HEK293 (cell line): ENCODE data around the gene LYPD6B.

Experiments used
- CTCF ChIA-PET: fragments of 350-600 bp; formaldehyde crosslinking; extraction: SDS; loops from one replicate; lab custom pipeline; 2021; ENCODE audit warnings: antibody characterized with exemption; lab: Yijun Ruan, JAX
- POLR2A ChIA-PET: fragments of 300-600 bp; formaldehyde crosslinking; extraction: SDS; loops from one replicate; lab custom pipeline; 2020; ENCODE audit warnings: antibody characterized with exemption, inconsistent platforms; lab: Yijun Ruan, JAX
- H3K27ac ChIP-seq: fragments of 200-500 bp; sonication (Bioruptor generic); 2 replicates; pipeline ENCODE4 v1.5.1; 2014; ENCODE audit warnings: low read depth, low read length, control low read depth, inconsistent platforms; ENCODE audit errors: extremely low read depth
- H3K36me3 ChIP-seq, 2 experiments: fragments of 200-500 bp in 1 of 2; sonication (Bioruptor generic) in 1 of 2; 1 replicate in 1 of 2; 2 replicates in 1 of 2; pipeline ENCODE4 v1.5.1; 2014 to 2017; ENCODE audit warnings: inconsistent platforms in 2 of 2, low read length in 2 of 2; ENCODE audit not compliant: control insufficient read depth in 2 of 2, insufficient read depth in 1 of 2
- H3K4me1 ChIP-seq: fragments of 200-500 bp; sonication (Bioruptor generic); 2 replicates; pipeline ENCODE4 v1.5.1; 2014; ENCODE audit warnings: mild to moderate bottlenecking, low read length, inconsistent platforms; ENCODE audit not compliant: control insufficient read depth, insufficient read depth
- H3K4me3 ChIP-seq: 2 replicates; pipeline ENCODE4 v1.5.1; 2011; ENCODE audit warnings: low read depth, mild to moderate bottlenecking, control low read depth, low read length, moderate library complexity
- H3K9me3 ChIP-seq: fragments of 200-500 bp; sonication (Bioruptor generic); 2 replicates; pipeline ENCODE4 v1.5.1; 2014; ENCODE audit warnings: low read depth, low read length, inconsistent platforms; ENCODE audit not compliant: control insufficient read depth, insufficient read depth
- GLI2 ChIP-seq: fragments of 450-650 bp; formaldehyde crosslinking; IDR thresholded peaks from 2 replicates; pipeline ENCODE4; 2017; ENCODE audit warnings: missing biosample characterization, missing genetic modification characterization, low read depth, borderline replicate concordance
- KLF10 ChIP-seq: fragments of 450-650 bp; IDR thresholded peaks from 2 replicates; pipeline ENCODE4 v1.5.1; 2018; ENCODE audit warnings: missing biosample characterization, mild to moderate bottlenecking, missing genetic modification characterization
- MZF1 ChIP-seq: fragments of 450-650 bp; formaldehyde crosslinking; IDR thresholded peaks from 2 replicates; pipeline ENCODE4 v1.5.1; 2017; ENCODE audit warnings: missing biosample characterization, missing genetic modification characterization, borderline replicate concordance
- OSR2 ChIP-seq: fragments of 450-650 bp; formaldehyde crosslinking; IDR thresholded peaks from 2 replicates; pipeline ENCODE4 v1.5.1; 2016; ENCODE audit warnings: missing biosample characterization, missing genetic modification characterization
- OVOL3 ChIP-seq: fragments of 450-650 bp; formaldehyde crosslinking; IDR thresholded peaks from 2 replicates; pipeline ENCODE4 v1.5.1; 2016; ENCODE audit warnings: missing biosample characterization, missing genetic modification characterization
- TRIM28 ChIP-seq: IDR thresholded peaks from 2 replicates; pipeline ENCODE4 v1.6.1; 2011; ENCODE audit warnings: low read length, control low read depth, borderline replicate concordance
- ZBTB1 ChIP-seq: fragments of 450-650 bp; formaldehyde crosslinking; IDR thresholded peaks from 2 replicates; pipeline ENCODE4 v1.5.1; 2016; ENCODE audit warnings: missing biosample characterization, missing genetic modification characterization
- ZBTB17 ChIP-seq: fragments of 450-650 bp; formaldehyde crosslinking; IDR thresholded peaks from 2 replicates; pipeline ENCODE4 v1.5.1; 2016; ENCODE audit warnings: missing biosample characterization, missing genetic modification characterization
- ZFP3 ChIP-seq: fragments of 450-650 bp; formaldehyde crosslinking; IDR thresholded peaks from 2 replicates; pipeline ENCODE4 v1.5.1; 2016; ENCODE audit warnings: low read depth, missing biosample characterization, missing genetic modification characterization
- ZNF121 ChIP-seq: fragments of 450-650 bp; formaldehyde crosslinking; IDR thresholded peaks from 2 replicates; pipeline ENCODE4 v1.5.1; 2016; ENCODE audit warnings: missing biosample characterization, missing genetic modification characterization
- ZNF138 ChIP-seq: fragments of 450-650 bp; formaldehyde crosslinking; IDR thresholded peaks from 2 replicates; pipeline ENCODE4 v1.5.1; 2016; ENCODE audit warnings: missing biosample characterization, missing genetic modification characterization, borderline replicate concordance
- ZNF169 ChIP-seq: fragments of 450-650 bp; formaldehyde crosslinking; IDR thresholded peaks from 2 replicates; pipeline ENCODE4 v1.5.1; 2016; ENCODE audit warnings: missing biosample characterization, missing genetic modification characterization
- ZNF184 ChIP-seq: fragments of 450-650 bp; IDR thresholded peaks from 2 replicates; pipeline ENCODE4 v1.5.1; 2018; ENCODE audit warnings: missing biosample characterization, mild to moderate bottlenecking, missing genetic modification characterization
- ZNF335 ChIP-seq: fragments of 450-650 bp; formaldehyde crosslinking; conservative IDR thresholded peaks from 2 replicates; pipeline ENCODE4 v1.5.1; 2016; ENCODE audit warnings: missing biosample characterization, missing genetic modification characterization
- ZNF404 ChIP-seq: fragments of 450-650 bp; formaldehyde crosslinking; IDR thresholded peaks from 2 replicates; pipeline ENCODE4 v1.5.1; 2017; ENCODE audit warnings: missing biosample characterization, missing genetic modification characterization
- ZNF433 ChIP-seq: fragments of 450-650 bp; formaldehyde crosslinking; IDR thresholded peaks from 2 replicates; pipeline ENCODE4 v1.5.1; 2016; ENCODE audit warnings: missing biosample characterization, missing genetic modification characterization, low read depth
- ZNF473 ChIP-seq: fragments of 450-650 bp; formaldehyde crosslinking; IDR thresholded peaks from 2 replicates; pipeline ENCODE4 v1.5.1; 2017; ENCODE audit warnings: missing biosample characterization, missing genetic modification characterization
- ZNF530 ChIP-seq: fragments of 450-650 bp; formaldehyde crosslinking; IDR thresholded peaks from 2 replicates; pipeline ENCODE4 v1.5.1; 2016; ENCODE audit warnings: low read depth, missing biosample characterization, missing genetic modification characterization
- ZNF558 ChIP-seq: fragments of 450-650 bp; formaldehyde crosslinking; IDR thresholded peaks from 2 replicates; pipeline ENCODE4 v1.5.1; 2016; ENCODE audit warnings: missing biosample characterization, missing genetic modification characterization
- ZNF624 ChIP-seq: fragments of 450-650 bp; formaldehyde crosslinking; IDR thresholded peaks from 2 replicates; pipeline ENCODE4 v1.5.1; 2017; ENCODE audit warnings: missing biosample characterization, missing genetic modification characterization
- ZNF654 ChIP-seq: fragments of 450-650 bp; formaldehyde crosslinking; IDR thresholded peaks from 2 replicates; pipeline ENCODE4 v1.5.1; 2016; ENCODE audit warnings: low read depth, missing biosample characterization, missing genetic modification characterization
- TF ChIP-seq, protein P1 (sequence below): fragments of 450-650 bp; formaldehyde crosslinking; IDR thresholded peaks from 2 replicates; pipeline ENCODE4 v1.5.1; 2016; ENCODE audit warnings: missing biosample characterization, missing genetic modification characterization
- TF ChIP-seq, protein P2 (sequence below): fragments of 450-650 bp; formaldehyde crosslinking; IDR thresholded peaks from 2 replicates; pipeline ENCODE4 v1.5.1; 2016; ENCODE audit warnings: missing biosample characterization, missing genetic modification characterization
- TF ChIP-seq, protein P3 (sequence below): fragments of 450-650 bp; formaldehyde crosslinking; IDR thresholded peaks from 2 replicates; pipeline ENCODE4 v1.5.1; 2016; ENCODE audit warnings: missing biosample characterization, missing genetic modification characterization, low read depth
- TF ChIP-seq, protein P4 (sequence below): fragments of 450-650 bp; formaldehyde crosslinking; IDR thresholded peaks from 2 replicates; pipeline ENCODE4 v1.5.1; 2016; ENCODE audit warnings: missing biosample characterization, missing genetic modification characterization
- TF ChIP-seq, protein P5 (sequence below): fragments of 450-650 bp; formaldehyde crosslinking; IDR thresholded peaks from 2 replicates; pipeline ENCODE4 v1.5.1; 2016; ENCODE audit warnings: missing biosample characterization, missing genetic modification characterization
- TF ChIP-seq, protein P6 (sequence below): fragments of 450-650 bp; formaldehyde crosslinking; IDR thresholded peaks from 2 replicates; pipeline ENCODE4 v1.5.1; 2016; ENCODE audit warnings: missing biosample characterization, missing genetic modification characterization

LYPD6B gene

DNA sequence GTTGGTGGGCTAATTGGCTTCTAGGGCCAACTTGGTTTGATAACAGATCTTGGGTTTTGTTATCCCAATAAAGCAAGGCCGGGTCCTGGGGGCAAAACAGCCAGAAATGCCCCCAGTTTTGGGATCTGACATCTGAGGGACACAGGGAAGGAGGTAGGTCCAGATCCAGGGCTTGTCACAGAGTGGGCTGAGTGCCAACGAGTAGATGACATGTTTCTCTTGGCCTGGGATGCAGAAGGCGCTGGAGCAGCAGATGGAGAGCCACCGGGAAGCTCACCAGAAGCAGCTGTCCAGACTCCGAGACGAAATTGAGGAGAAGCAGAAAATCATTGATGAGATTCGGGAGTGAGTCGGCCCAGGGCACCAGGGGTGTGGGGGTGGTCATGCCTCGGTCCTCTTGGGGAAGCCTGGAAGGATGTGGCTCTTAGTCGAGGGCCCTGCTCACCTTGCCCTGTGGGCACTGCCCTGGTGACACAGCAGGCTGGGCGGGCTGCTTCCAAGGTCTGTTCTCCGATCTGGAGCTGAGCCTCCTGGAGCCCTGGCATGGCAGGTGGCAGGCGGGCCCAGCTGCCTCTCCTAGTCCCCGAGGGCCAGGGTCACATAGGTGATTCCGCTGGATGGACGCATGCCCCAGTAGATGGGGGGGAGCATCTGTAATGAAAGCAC lies 40.2 kb upstream of the LYPD6B start:
- Histone ChIP-seq H3K4me1 (no peaks in the 10 kb centered on the region), H3K36me3 (peaks cover 5 to 89% of the 10 kb centered on the region in 2 experiments; a peak in 1 of 3 replicates), H3K9me3 (no peaks in the 10 kb centered on the region)
- CTCF ChIA-PET = interaction anchor here (0.7 kb wide), 1 partner anchor 26 kb away, joined by 3 read pairs; no protein-coding TSS in a partner anchor
- TF ChIP-seq ZNF121 (no peak), ZFP3 (tag by site-specific recombination) (no peak), KLF10 (tag by site-specific recombination) (no peak), ZNF404 (tag by site-specific recombination) (no peak), ZNF624 (no peak), OVOL3 (tag by site-specific recombination) (no peak), ZNF473 (tag by site-specific recombination) (no peak), ZNF335 (tag by site-specific recombination) (no peak), ZNF433 (tag by site-specific recombination) (no peak), TRIM28 (no peak), ZNF530 (tag by site-specific recombination) (no peak), ZBTB17 (tag by site-specific recombination) (no peak), MZF1 (tag by site-specific recombination) (no peak)
- TF ChIP-seq, protein P1, sequence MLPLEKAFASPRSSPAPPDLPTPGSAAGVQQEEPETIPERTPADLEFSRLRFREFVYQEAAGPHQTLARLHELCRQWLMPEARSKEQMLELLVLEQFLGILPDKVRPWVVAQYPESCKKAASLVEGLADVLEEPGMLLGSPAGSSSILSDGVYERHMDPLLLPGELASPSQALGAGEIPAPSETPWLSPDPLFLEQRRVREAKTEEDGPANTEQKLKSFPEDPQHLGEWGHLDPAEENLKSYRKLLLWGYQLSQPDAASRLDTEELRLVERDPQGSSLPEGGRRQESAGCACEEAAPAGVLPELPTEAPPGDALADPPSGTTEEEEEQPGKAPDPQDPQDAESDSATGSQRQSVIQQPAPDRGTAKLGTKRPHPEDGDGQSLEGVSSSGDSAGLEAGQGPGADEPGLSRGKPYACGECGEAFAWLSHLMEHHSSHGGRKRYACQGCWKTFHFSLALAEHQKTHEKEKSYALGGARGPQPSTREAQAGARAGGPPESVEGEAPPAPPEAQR (tag by site-specific recombination) = no peak
- TF ChIP-seq, protein P2, sequence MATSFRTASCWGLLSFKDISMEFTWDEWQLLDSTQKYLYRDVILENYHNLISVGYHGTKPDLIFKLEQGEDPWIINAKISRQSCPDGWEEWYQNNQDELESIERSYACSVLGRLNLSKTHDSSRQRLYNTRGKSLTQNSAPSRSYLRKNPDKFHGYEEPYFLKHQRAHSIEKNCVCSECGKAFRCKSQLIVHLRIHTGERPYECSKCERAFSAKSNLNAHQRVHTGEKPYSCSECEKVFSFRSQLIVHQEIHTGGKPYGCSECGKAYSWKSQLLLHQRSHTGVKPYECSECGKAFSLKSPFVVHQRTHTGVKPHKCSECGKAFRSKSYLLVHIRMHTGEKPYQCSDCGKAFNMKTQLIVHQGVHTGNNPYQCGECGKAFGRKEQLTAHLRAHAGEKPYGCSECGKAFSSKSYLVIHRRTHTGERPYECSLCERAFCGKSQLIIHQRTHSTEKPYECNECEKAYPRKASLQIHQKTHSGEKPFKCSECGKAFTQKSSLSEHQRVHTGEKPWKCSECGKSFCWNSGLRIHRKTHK = no peak
- TF ChIP-seq, all 188 proteins: peak for 0
- H3K4me3 ChIP-seq = no peak overlapping the region
- POLR2A ChIA-PET = no interaction called here
- H3K27ac ChIP-seq = no peak overlapping the region

DNA sequence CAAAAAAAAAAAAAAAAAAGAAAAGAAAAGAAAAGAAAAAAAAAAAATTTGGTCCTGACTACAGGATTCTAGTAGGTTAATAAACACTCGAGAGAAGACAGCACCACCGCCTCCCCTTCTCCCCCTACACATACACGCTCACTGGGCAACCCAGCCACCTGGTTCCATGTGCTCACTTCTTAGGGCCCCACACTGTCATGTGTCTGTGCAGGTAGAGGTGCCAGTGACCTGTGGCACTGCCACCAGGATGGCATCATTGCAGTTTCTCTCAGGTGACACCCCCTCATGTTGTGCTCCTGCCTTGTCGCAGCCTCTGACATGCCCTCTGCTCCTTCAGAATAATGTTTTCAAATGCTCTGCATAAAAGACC lies 39.7 kb upstream of the LYPD6B start:
- no peak overlapping the region for H3K27ac ChIP-seq
- TF ChIP-seq, protein P3, sequence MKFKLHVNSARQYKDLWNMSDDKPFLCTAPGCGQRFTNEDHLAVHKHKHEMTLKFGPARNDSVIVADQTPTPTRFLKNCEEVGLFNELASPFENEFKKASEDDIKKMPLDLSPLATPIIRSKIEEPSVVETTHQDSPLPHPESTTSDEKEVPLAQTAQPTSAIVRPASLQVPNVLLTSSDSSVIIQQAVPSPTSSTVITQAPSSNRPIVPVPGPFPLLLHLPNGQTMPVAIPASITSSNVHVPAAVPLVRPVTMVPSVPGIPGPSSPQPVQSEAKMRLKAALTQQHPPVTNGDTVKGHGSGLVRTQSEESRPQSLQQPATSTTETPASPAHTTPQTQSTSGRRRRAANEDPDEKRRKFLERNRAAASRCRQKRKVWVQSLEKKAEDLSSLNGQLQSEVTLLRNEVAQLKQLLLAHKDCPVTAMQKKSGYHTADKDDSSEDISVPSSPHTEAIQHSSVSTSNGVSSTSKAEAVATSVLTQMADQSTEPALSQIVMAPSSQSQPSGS = no peak
- no peak for TF ChIP-seq GLI2 (tag by site-specific recombination)
- TF ChIP-seq OSR2 (tag by site-specific recombination) = no peak
- TF ChIP-seq, protein P4, sequence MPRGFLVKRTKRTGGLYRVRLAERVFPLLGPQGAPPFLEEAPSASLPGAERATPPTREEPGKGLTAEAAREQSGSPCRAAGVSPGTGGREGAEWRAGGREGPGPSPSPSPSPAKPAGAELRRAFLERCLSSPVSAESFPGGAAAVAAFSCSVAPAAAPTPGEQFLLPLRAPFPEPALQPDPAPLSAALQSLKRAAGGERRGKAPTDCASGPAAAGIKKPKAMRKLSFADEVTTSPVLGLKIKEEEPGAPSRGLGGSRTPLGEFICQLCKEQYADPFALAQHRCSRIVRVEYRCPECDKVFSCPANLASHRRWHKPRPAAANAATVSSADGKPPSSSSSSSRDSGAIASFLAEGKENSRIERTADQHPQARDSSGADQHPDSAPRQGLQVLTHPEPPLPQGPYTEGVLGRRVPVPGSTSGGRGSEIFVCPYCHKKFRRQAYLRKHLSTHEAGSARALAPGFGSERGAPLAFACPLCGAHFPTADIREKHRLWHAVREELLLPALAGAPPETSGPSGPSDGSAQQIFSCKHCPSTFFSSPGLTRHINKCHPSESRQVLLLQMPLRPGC (tag by site-specific recombination) = no peak
- no peak for TF ChIP-seq ZNF558
- no peak for TF ChIP-seq ZNF184 (tag by site-specific recombination)
- no peak for TF ChIP-seq ZNF169 (tag by site-specific recombination)
- TF ChIP-seq, protein P5, sequence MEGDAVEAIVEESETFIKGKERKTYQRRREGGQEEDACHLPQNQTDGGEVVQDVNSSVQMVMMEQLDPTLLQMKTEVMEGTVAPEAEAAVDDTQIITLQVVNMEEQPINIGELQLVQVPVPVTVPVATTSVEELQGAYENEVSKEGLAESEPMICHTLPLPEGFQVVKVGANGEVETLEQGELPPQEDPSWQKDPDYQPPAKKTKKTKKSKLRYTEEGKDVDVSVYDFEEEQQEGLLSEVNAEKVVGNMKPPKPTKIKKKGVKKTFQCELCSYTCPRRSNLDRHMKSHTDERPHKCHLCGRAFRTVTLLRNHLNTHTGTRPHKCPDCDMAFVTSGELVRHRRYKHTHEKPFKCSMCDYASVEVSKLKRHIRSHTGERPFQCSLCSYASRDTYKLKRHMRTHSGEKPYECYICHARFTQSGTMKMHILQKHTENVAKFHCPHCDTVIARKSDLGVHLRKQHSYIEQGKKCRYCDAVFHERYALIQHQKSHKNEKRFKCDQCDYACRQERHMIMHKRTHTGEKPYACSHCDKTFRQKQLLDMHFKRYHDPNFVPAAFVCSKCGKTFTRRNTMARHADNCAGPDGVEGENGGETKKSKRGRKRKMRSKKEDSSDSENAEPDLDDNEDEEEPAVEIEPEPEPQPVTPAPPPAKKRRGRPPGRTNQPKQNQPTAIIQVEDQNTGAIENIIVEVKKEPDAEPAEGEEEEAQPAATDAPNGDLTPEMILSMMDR (tag by site-specific recombination) = no peak
- no peak for TF ChIP-seq ZNF654 (tag by site-specific recombination)
- TF ChIP-seq, protein P6, sequence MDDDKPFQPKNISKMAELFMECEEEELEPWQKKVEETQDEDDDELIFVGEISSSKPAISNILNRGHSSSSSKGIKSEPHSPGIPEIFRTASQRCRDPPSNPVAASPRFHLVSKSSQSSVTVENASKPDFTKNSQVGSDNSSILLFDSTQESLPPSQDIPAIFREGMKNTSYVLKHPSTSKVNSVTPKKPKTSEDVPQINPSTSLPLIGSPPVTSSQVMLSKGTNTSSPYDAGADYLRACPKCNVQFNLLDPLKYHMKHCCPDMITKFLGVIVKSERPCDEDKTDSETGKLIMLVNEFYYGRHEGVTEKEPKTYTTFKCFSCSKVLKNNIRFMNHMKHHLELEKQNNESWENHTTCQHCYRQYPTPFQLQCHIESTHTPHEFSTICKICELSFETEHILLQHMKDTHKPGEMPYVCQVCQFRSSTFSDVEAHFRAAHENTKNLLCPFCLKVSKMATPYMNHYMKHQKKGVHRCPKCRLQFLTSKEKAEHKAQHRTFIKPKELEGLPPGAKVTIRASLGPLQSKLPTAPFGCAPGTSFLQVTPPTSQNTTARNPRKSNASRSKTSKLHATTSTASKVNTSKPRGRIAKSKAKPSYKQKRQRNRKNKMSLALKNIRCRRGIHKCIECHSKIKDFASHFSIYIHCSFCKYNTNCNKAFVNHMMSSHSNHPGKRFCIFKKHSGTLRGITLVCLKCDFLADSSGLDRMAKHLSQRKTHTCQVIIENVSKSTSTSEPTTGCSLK (tag by site-specific recombination) = no peak
- TF ChIP-seq ZNF138 = no peak
- no peak for TF ChIP-seq ZBTB1 (tag by site-specific recombination)

More for the DNA sequence above, 39.7 kb upstream of the LYPD6B start:
- Histone ChIP-seq H3K4me3 (no peak overlapping the region), H3K4me1 (no peaks in the 10 kb centered on the region), H3K9me3 (no peaks in the 10 kb centered on the region), H3K36me3 (peaks cover 5 to 89% of the 10 kb centered on the region in 2 experiments; a peak in 1 of 3 replicates)
- POLR2A ChIA-PET = no interaction called here
- CTCF ChIA-PET = no interaction called here
